Activated T-helper 1 cell treated with anti-CD3 and anti-CD28 coated beads, Interleukin-12 subunit alpha, Interleukin-12 subunit beta, Interleukin-2, Interleukin-4 antibody, amounts not matched to agents 30 ng/mL and 10 ng/mL and 1 ng/mL, durations not matched to agents 14 hours and 24 hours and 36 hours (primary cell): ENCODE measurements around the gene TAS2R1. TPM values are rescaled to one million over a fixed set of nuclear protein-coding genes. Genes with fewer than 3 reads are reported as not detected.

Experiments
- DNase-seq: peaks from one replicate; pipeline ENCODE4 v3.0.0; 2021; ENCODE audit warnings: low spot score
- H3K27ac Mint-ChIP-seq: one replicate; pipeline ENCODE4 v1.8.0; 2021; ENCODE audit warnings: mild to moderate bottlenecking, mixed read lengths
- H3K27me3 Mint-ChIP-seq: one replicate; pipeline ENCODE4 v1.8.0; 2022; ENCODE audit warnings: mild to moderate bottlenecking, moderate library complexity, mixed read lengths; ENCODE audit not compliant: insufficient read depth
- H3K36me3 Mint-ChIP-seq: one replicate; pipeline ENCODE4 v1.8.0; 2021; ENCODE audit warnings: low read depth, mixed read lengths
- H3K4me1 Mint-ChIP-seq: one replicate; pipeline ENCODE4 v1.8.0; 2021; ENCODE audit warnings: low read depth, mixed read lengths
- H3K4me3 Mint-ChIP-seq: one replicate; pipeline ENCODE4 v1.8.0; 2021; ENCODE audit warnings: mild to moderate bottlenecking, moderate library complexity, mixed read lengths
- H3K9me3 Mint-ChIP-seq: one replicate; pipeline ENCODE4 v1.8.0; 2021; ENCODE audit warnings: mixed read lengths
- intact Hi-C: fragments of 100-400 bp; cut with micrococcal nuclease; formaldehyde crosslinking; loops from one replicate; pipeline ENCODE4 v1.15.1; 2024
- total RNA-seq: library from RNA; stranded (reverse); gene quantifications from 2 replicates; pipeline ENCODE4 v1.2.3, GENCODE V29; 2022

The TAS2R1 gene
- total RNA-seq, 1 donor from 2014 or later, result not detected

GRCh38 chr5:9596824-9597223, 33.3 kb downstream of the TAS2R1 start:
- H3K9me3 Mint-ChIP-seq, result peaks cover 5% of the 10 kb centered on the region
- H3K36me3 Mint-ChIP-seq, result no peaks in the 10 kb centered on the region
- H3K27ac Mint-ChIP-seq, result no peak overlapping the region
- no peak for DNase-seq
- intact Hi-C loops, result no loop called here
- H3K4me3 Mint-ChIP-seq, result no peak overlapping the region
- H3K27me3 Mint-ChIP-seq, result no peaks in the 10 kb centered on the region
- no peaks in the 10 kb centered on the region for H3K4me1 Mint-ChIP-seq

GRCh38 chr5:9596171-9596780, 33.9 kb downstream of the TAS2R1 start:
- DNase-seq, result no peak
- intact Hi-C loops, result no loop called here
- H3K4me3 Mint-ChIP-seq, result no peak overlapping the region
- no peak overlapping the region for H3K27ac Mint-ChIP-seq
- H3K27me3 Mint-ChIP-seq, result no peaks in the 10 kb centered on the region
- no peaks in the 10 kb centered on the region for H3K4me1 Mint-ChIP-seq
- no peaks in the 10 kb centered on the region for H3K36me3 Mint-ChIP-seq
- H3K9me3 Mint-ChIP-seq, result peaks cover 7% of the 10 kb centered on the region

- H3K9me3 Mint-ChIP-seq, result peaks cover 3% of the 10 kb centered on the region
- no peak overlapping the region for H3K27ac Mint-ChIP-seq
- H3K4me3 Mint-ChIP-seq, result no peak overlapping the region
- no peaks in the 10 kb centered on the region for H3K27me3 Mint-ChIP-seq
- no peaks in the 10 kb centered on the region for H3K4me1 Mint-ChIP-seq
- DNase-seq, result no peak
- H3K36me3 Mint-ChIP-seq, result no peaks in the 10 kb centered on the region
- intact Hi-C loops, result no loop called here
These were observed 35.2 kb downstream of the TAS2R1 start for GRCh38 chr5:9594913-9595312.

- intact Hi-C loops, result no loop called here
- H3K27me3 Mint-ChIP-seq, result no peaks in the 10 kb centered on the region
- DNase-seq, result no peak
- no peaks in the 10 kb centered on the region for H3K4me1 Mint-ChIP-seq
- peaks cover 3% of the 10 kb centered on the region for H3K9me3 Mint-ChIP-seq
- H3K36me3 Mint-ChIP-seq, result no peaks in the 10 kb centered on the region
- no peak overlapping the region for H3K4me3 Mint-ChIP-seq
- H3K27ac Mint-ChIP-seq, result no peak overlapping the region
These were observed 40.9 kb downstream of the TAS2R1 start for GRCh38 chr5:9589049-9589835.

- DNase-seq, result no peak
- H3K36me3 Mint-ChIP-seq, result no peaks in the 10 kb centered on the region
- H3K27me3 Mint-ChIP-seq, result no peaks in the 10 kb centered on the region
- H3K9me3 Mint-ChIP-seq, result peaks cover 3% of the 10 kb centered on the region
- no peak overlapping the region for H3K27ac Mint-ChIP-seq
- H3K4me3 Mint-ChIP-seq, result no peak overlapping the region
- intact Hi-C loops, result no loop called here
- no peaks in the 10 kb centered on the region for H3K4me1 Mint-ChIP-seq
These were observed 41.9 kb downstream of the TAS2R1 start for GRCh38 chr5:9588254-9588653.

GRCh38 chr5:9587135-9587534, 43.0 kb downstream of the TAS2R1 start:
- intact Hi-C loops, result no loop called here
- Mint-ChIP-seq H3K36me3 (no peaks in the 10 kb centered on the region), H3K4me1 (no peaks in the 10 kb centered on the region), H3K27me3 (no peaks in the 10 kb centered on the region), H3K27ac (no peak overlapping the region), H3K4me3 (no peak overlapping the region), H3K9me3 (peaks cover 3% of the 10 kb centered on the region)
- DNase-seq, result no peak

GRCh38 chr5:9582406-9582805, 47.7 kb downstream of the TAS2R1 start:
- Mint-ChIP-seq H3K9me3 (no peaks in the 10 kb centered on the region), H3K27me3 (no peaks in the 10 kb centered on the region), H3K36me3 (no peaks in the 10 kb centered on the region), H3K27ac (no peak overlapping the region), H3K4me3 (no peak overlapping the region), H3K4me1 (no peaks in the 10 kb centered on the region)
- intact Hi-C loops, result no loop called here
- DNase-seq, result no peak

Other genes with a start within 250 kb of the TAS2R1 start
- gene SEMA5A, start 84.3 kb downstream of the TAS2R1 start, total RNA-seq, result 0.12 TPM in 1 of 2 replicates, not detected in the other